ENCODE measurements around the gene GRK2.

GRCh38 chr11:67288452-67289225, 22.4 kb downstream of the GRK2 start:
- TF ChIP-seq CTCF (IDR thresholded peaks at IDR 0.05 in 8 of 11, conservative IDR thresholded peaks at IDR 0.05 in 3 of 11) (peak in 10 of 11 experiments; percentile 26 to 79 (median 62)), POLR2AphosphoS5 (IDR thresholded peaks at IDR 0.05) (peak; percentile 95 to 98 (median 96))

Data from spleen (tissue), 7 donors.